Lower leg skin (tissue), 4 donors: ENCODE data around the gene ESPN. TPM values are rescaled to one million over a fixed set of nuclear protein-coding genes. Genes with fewer than 3 reads are reported as not detected.

Experiments
- DNase-seq, 2 donors: peaks; one replicate each; pipeline ENCODE4 v3.0.0-alpha.2; 2019; ENCODE audit warnings: low spot score in 2 of 2
- H3K4me3 ChIP-seq: fragments of 200-600 bp; sonication (generic); 2 replicates; pipeline ENCODE4 v1.5.1; 2017; ENCODE audit warnings: mild to moderate bottlenecking, low read depth; ENCODE audit not compliant: poor library complexity, severe bottlenecking
- POLR2A ChIP-seq, 2 donors: fragments of 450-650 bp; IDR thresholded peaks; one replicate each; pipeline ENCODE4 v1.6.1; 2016 to 2017; ENCODE audit warnings: antibody characterized with exemption in 2 of 2, mild to moderate bottlenecking in 1 of 2, moderate library complexity in 1 of 2
- WGBS, 2 donors: methylation state at CpG; one replicate each; pipeline ENCODE4 v1.1.5; 2018; 5-methylcytosine and 5-hydroxymethylcytosine counted together
- intact Hi-C: fragments of 100-400 bp; cut with DNase I; formaldehyde crosslinking; loops from one replicate; pipeline ENCODE4 v1.15.0; 2023; ENCODE audit warnings: low total_unique reads
- total RNA-seq, 4 donors: library from RNA; depleted of rRNA; stranded (reverse); fragments of >200 nt; gene quantifications; one replicate each; pipeline ENCODE4 v1.1.0, GENCODE V29; 2016
- TF ChIP-seq, protein P1 (sequence below), 3 donors: fragments of 450-650 bp; IDR thresholded peaks; one replicate each; pipeline ENCODE4 v1.5.1; 2016; ENCODE audit warnings: antibody characterized with exemption in 3 of 3, mild to moderate bottlenecking in 3 of 3, moderate library complexity in 2 of 3

The ESPN gene
- total RNA-seq, 4 donors from 2014 or later: 27.5 to 64.3 (median 30.3) TPM

GRCh38 chr1:6414443-6414844 is 10.1 kb upstream of the ESPN start:
- no peak for DNase-seq
- no peak overlapping the region for H3K4me3 ChIP-seq
- intact Hi-C loops: no loop called here
- TF ChIP-seq, protein P1, sequence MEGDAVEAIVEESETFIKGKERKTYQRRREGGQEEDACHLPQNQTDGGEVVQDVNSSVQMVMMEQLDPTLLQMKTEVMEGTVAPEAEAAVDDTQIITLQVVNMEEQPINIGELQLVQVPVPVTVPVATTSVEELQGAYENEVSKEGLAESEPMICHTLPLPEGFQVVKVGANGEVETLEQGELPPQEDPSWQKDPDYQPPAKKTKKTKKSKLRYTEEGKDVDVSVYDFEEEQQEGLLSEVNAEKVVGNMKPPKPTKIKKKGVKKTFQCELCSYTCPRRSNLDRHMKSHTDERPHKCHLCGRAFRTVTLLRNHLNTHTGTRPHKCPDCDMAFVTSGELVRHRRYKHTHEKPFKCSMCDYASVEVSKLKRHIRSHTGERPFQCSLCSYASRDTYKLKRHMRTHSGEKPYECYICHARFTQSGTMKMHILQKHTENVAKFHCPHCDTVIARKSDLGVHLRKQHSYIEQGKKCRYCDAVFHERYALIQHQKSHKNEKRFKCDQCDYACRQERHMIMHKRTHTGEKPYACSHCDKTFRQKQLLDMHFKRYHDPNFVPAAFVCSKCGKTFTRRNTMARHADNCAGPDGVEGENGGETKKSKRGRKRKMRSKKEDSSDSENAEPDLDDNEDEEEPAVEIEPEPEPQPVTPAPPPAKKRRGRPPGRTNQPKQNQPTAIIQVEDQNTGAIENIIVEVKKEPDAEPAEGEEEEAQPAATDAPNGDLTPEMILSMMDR (IDR thresholded peaks at IDR 0.05): no peak
- TF ChIP-seq POLR2A (IDR thresholded peaks at IDR 0.05): no peak
- 4 to 5% methylated on average over 15 of the region's 15 CpGs for WGBS, 2 donors

- DNase-seq: no peak
- no peak overlapping the region for H3K4me3 ChIP-seq
- TF ChIP-seq POLR2A (IDR thresholded peaks at IDR 0.05): no peak
- TF ChIP-seq, protein P1 (IDR thresholded peaks at IDR 0.05): no peak
- WGBS, 2 donors: 33 to 36% methylated on average over 17 of the region's 17 CpGs
- intact Hi-C loops: no loop called here
These were observed 9.5 kb upstream of the ESPN start for GRCh38 chr1:6414881-6415626.

DNA sequence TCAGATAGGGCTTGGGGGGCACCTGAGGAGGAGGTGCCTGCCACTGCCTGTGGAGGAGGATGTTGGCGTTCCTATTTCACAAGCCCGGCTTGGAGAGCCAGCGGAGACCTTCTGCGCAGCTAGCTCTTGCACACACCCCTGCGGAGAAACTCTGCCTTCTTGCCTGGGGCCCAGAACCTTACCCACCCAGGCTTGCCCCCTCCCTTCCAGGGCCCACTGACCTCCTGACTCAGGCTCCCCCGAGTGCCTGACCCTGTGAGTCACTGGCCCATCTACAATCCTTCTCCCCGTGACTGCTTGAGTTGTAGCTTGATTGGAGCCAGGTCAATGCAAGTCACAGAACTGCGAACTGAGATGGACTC is 8.3 kb upstream of the ESPN start:
- no peak for TF ChIP-seq POLR2A (IDR thresholded peaks at IDR 0.05)
- no peak overlapping the region for H3K4me3 ChIP-seq
- intact Hi-C loops: no loop called here
- WGBS, 2 donors: 68 to 87% methylated on average over 8 of the region's 8 CpGs
- no peak for DNase-seq

DNA sequence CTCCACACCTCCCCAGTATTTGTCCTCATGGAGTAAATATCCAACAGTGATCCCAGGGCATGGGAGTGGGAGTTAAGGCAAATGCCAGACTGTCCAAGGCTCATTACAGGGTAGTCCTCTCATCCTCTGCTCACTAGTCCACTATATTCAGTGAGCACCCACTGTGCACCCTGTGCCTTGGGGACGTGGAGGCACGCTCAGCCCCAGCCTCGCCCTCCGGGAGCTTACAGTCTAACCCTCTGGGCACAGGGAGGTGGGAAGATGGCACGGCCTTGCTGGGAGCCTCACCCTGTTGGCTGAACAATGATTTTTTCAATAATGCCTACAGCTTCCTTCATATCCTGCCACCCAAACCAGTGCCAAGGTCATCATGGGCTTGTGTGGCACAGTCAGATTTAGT is 7.7 kb upstream of the ESPN start:
- DNase-seq: no peak
- WGBS, 2 donors: 66 to 72% methylated on average over 5 of the region's 5 CpGs
- no peak overlapping the region for H3K4me3 ChIP-seq
- intact Hi-C loops: no loop called here
- TF ChIP-seq, protein P1 (IDR thresholded peaks at IDR 0.05): no peak
- TF ChIP-seq POLR2A (IDR thresholded peaks at IDR 0.05): no peak

DNA sequence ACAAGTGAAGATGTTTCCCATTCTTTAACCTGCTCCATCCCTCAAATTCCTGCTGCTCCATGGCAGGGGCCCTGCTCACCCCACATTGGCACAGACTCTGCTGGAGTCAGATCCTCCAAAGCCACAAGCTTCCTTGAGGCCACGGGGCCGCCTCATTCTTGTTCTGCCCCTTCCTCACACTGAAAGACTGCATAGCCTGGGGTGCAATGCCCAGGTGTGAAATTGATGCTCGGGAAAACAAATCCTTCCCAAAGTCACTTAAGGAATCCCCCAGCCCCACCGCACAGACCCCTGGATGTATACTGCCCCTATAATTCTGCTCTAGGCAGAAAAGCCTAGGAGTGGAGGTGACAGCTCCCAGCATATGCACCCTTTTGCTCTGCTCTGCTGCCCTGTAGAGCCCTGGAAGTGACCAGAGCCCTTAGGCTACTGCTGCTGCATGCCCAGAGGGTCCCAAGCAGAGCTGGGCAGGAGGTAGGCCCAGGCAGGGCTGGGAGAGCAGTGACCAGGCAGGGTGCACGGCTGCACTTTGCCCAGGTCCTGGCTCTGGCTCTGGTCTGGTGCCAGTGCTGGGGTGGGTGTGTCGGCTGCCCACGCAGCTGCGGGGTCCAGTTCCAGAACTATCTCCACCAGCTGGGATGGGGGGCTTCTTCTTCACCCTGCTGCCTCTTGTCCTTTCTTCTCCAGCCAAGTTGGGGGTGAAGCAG is 6.5 kb upstream of the ESPN start:
- no peak overlapping the region for H3K4me3 ChIP-seq
- TF ChIP-seq, protein P1 (IDR thresholded peaks at IDR 0.05): no peak
- no peak for TF ChIP-seq POLR2A (IDR thresholded peaks at IDR 0.05)
- WGBS, 2 donors: 56 to 62% methylated on average over 8 of the region's 8 CpGs
- no peak for DNase-seq
- intact Hi-C loops: no loop called here

DNA sequence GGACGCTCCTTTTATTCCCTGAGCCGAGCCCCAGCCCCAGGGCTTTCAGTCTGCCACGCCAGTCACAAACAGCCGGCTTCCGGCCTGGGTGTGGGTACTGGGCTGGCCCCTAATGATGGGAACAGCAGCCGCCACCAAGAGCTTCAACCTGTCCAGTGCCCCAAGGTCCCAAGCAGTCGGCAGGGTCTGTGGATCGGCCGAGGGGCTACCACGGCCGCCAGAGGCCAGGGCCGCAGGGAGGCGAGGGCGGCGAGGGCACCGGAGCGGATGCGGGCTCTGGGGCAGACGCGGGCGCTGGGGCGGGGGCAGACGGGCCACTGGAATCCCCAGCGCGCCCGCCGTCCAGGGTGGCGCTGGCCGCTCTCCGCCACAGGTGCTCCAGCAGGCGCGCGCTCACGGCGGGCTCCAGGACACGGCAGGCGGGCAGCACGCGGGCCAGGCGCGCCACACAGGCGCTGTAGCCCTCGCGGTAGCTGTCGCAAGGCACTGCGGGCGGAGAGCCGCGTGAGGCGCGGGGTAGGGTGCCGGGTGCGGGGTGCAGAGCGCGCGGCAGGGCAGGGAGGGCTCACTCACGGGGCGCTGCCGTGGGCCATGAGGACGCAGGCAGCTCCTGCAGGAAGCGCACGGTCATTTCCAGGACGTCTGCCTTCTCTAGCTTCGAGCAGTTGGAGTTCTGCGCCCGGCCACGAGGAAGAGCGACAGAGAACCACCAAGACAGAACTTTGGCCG is 5.7 kb upstream of the ESPN start:
- peak overlapping the region; percentile 27 for H3K4me3 ChIP-seq
- no peak for DNase-seq
- intact Hi-C loops: no loop called here
- no peak for TF ChIP-seq POLR2A (IDR thresholded peaks at IDR 0.05)
- TF ChIP-seq, protein P1 (IDR thresholded peaks at IDR 0.05): no peak
- WGBS, 2 donors: 10% methylated on average over 12 to 43 of the region's 69 CpGs
